Hepatocyte (in vitro differentiated cells): Measurements from ENCODE around the gene IGSF8. TPM values are rescaled to one million over a fixed set of nuclear protein-coding genes. Genes with fewer than 3 reads are reported as not detected.

Experiments used
- DNase-seq: peaks from one replicate; pipeline ENCODE4 v3.0.0-alpha.2; 2016; ENCODE audit warnings: low spot score
- H2AFZ ChIP-seq: fragments of 200-600 bp; sonication (generic); 2 replicates; pipeline ENCODE4 v1.6.0; 2016; ENCODE audit warnings: antibody characterized with exemption, mild to moderate bottlenecking
- H3K27ac ChIP-seq: fragments of 200-600 bp; sonication (generic); 2 replicates; pipeline ENCODE4 v1.5.1; 2016; ENCODE audit warnings: mild to moderate bottlenecking
- H3K27me3 ChIP-seq: fragments of 200-600 bp; sonication (generic); 2 replicates; pipeline ENCODE4 v1.6.1; 2016
- H3K36me3 ChIP-seq: fragments of 200-600 bp; sonication (generic); replicated peaks from 2 replicates; pipeline ENCODE4 v1.5.1; 2016; ENCODE audit warnings: low read depth; ENCODE audit not compliant: insufficient read depth
- H3K4me1 ChIP-seq: fragments of 200-600 bp; sonication (generic); 2 replicates; pipeline ENCODE4 v1.5.1; 2016; ENCODE audit warnings: mild to moderate bottlenecking, moderate library complexity; ENCODE audit not compliant: insufficient read depth
- H3K4me2 ChIP-seq: fragments of 200-600 bp; sonication (generic); 2 replicates; pipeline ENCODE4 v1.6.0; 2016
- H3K4me3 ChIP-seq: fragments of 200-600 bp; sonication (generic); 2 replicates; pipeline ENCODE4 v1.5.1; 2016; ENCODE audit warnings: mild to moderate bottlenecking
- H3K79me2 ChIP-seq: fragments of 200-600 bp; sonication (generic); 2 replicates; pipeline ENCODE4 v1.6.0; 2017; ENCODE audit warnings: mild to moderate bottlenecking
- H3K9me2 ChIP-seq: fragments of 200-600 bp; sonication (generic); replicated peaks from 2 replicates; pipeline ENCODE4 v1.6.0; 2017; ENCODE audit warnings: mild to moderate bottlenecking; ENCODE audit not compliant: insufficient read depth
- H3K9me3 ChIP-seq: fragments of 200-600 bp; sonication (generic); 2 replicates; pipeline ENCODE4 v1.5.1; 2016; ENCODE audit warnings: low read depth, mild to moderate bottlenecking
- H4K20me1 ChIP-seq: fragments of 200-600 bp; sonication (generic); 2 replicates; pipeline ENCODE4 v1.6.0; 2016; ENCODE audit warnings: mild to moderate bottlenecking; ENCODE audit not compliant: insufficient read depth, poor library complexity, severe bottlenecking
- CTCF ChIP-seq: fragments of 200-600 bp; sonication (generic); IDR thresholded peaks from 2 replicates; pipeline ENCODE4 v1.5.1; 2016; ENCODE audit warnings: antibody characterized with exemption, mild to moderate bottlenecking; ENCODE audit not compliant: poor library complexity
- EZH2 ChIP-seq: fragments of 200-600 bp; sonication (generic); IDR thresholded peaks from 2 replicates; pipeline ENCODE4 v1.6.1; 2016; ENCODE audit warnings: antibody characterized with exemption, mild to moderate bottlenecking, borderline replicate concordance
- EZH2phosphoT487 ChIP-seq: fragments of 200-600 bp; sonication (generic); IDR thresholded peaks from one replicate; pipeline ENCODE4 v1.6.1; 2018; ENCODE audit warnings: antibody characterized with exemption, mild to moderate bottlenecking, low read depth, moderate library complexity; ENCODE audit not compliant: unreplicated experiment, severe bottlenecking
- WGBS: methylation state at CpG from one replicate; pipeline ENCODE4 v1.1.6; 2016; ENCODE audit warnings: low lambda C conversion rate; ENCODE audit errors: missing lambda C conversion rate; 5-methylcytosine and 5-hydroxymethylcytosine counted together
- polyA plus RNA-seq: library from polyadenylated mRNA; unstranded; fragments of >200 nt; fragmentation: Nextera tagmentation; extraction: Ambion mirVana; gene quantifications from 2 replicates; pipeline ENCODE4 v1.2.1, GENCODE V29; 2016
- total RNA-seq: library from RNA; depleted of rRNA; stranded (reverse); fragments of >200 nt; gene quantifications from 2 replicates; pipeline ENCODE4 v1.2.3, GENCODE V29; 2014

IGSF8 gene
- total and polyA plus RNA-seq, 2 experiments from 2014 or later: 36.8 to 54.1 TPM

- Histone ChIP-seq H3K27ac (no peak overlapping the region), H3K4me1 (no peaks in the 10 kb centered on the region), H3K36me3 (no peaks in the 10 kb centered on the region), H4K20me1 (no peaks in the 10 kb centered on the region), H3K9me3 (no peaks in the 10 kb centered on the region), H3K79me2 (no peaks in the 10 kb centered on the region), H2AFZ (no peak overlapping the region), H3K4me3 (no peak overlapping the region), H3K27me3 (peaks cover 7% of the 10 kb centered on the region), H3K9me2 (no peaks in the 10 kb centered on the region), H3K4me2 (no peak overlapping the region)
- TF ChIP-seq EZH2 (no peak), CTCF (no peak), EZH2phosphoT487 (no peak)
- WGBS: 88% methylated on average over 3 of the region's 3 CpGs
- no peak for DNase-seq
Observed at GRCh38 chr1:160064164-160064563, 34.3 kb downstream of the IGSF8 start.

- no peak overlapping the region for H3K4me3 ChIP-seq
- H3K79me2 ChIP-seq: no peaks in the 10 kb centered on the region
- H3K4me2 ChIP-seq: no peak overlapping the region
- H3K9me3 ChIP-seq: no peaks in the 10 kb centered on the region
- H3K9me2 ChIP-seq: no peaks in the 10 kb centered on the region
- DNase-seq: no peak
- H3K27me3 ChIP-seq: peaks cover 5% of the 10 kb centered on the region
- H3K27ac ChIP-seq: no peak overlapping the region
- WGBS: 89% methylated on average over 5 of the region's 5 CpGs
- TF ChIP-seq CTCF (no peak), EZH2phosphoT487 (no peak), EZH2 (no peak)
- no peaks in the 10 kb centered on the region for H3K36me3 ChIP-seq
- no peaks in the 10 kb centered on the region for H3K4me1 ChIP-seq
- H2AFZ ChIP-seq: no peak overlapping the region
- H4K20me1 ChIP-seq: no peaks in the 10 kb centered on the region
Observed at GRCh38 chr1:160063176-160063575, 35.2 kb downstream of the IGSF8 start.

- Histone ChIP-seq H3K4me3 (no peak overlapping the region), H2AFZ (no peak overlapping the region), H3K27me3 (peaks cover 5% of the 10 kb centered on the region), H3K4me1 (no peaks in the 10 kb centered on the region), H3K4me2 (no peak overlapping the region), H3K27ac (no peak overlapping the region), H3K79me2 (no peaks in the 10 kb centered on the region), H3K9me2 (no peaks in the 10 kb centered on the region), H4K20me1 (no peaks in the 10 kb centered on the region), H3K36me3 (no peaks in the 10 kb centered on the region), H3K9me3 (no peaks in the 10 kb centered on the region)
- WGBS: 89% methylated on average over 3 of the region's 6 CpGs
- no peak for DNase-seq
- no peak for TF ChIP-seq EZH2phosphoT487
- no peak for TF ChIP-seq EZH2
- TF ChIP-seq CTCF: no peak
Observed at GRCh38 chr1:160062230-160062532, 36.2 kb downstream of the IGSF8 start.
